Inferior parietal cortex (tissue), 1 donor: ENCODE results near the gene SMIM38.

Experiments used
- DNase-seq: peaks from one replicate; pipeline ENCODE4 v3.0.0-alpha.2; 2016; ENCODE audit errors: extremely low spot score

The SMIM38 gene

DNA sequence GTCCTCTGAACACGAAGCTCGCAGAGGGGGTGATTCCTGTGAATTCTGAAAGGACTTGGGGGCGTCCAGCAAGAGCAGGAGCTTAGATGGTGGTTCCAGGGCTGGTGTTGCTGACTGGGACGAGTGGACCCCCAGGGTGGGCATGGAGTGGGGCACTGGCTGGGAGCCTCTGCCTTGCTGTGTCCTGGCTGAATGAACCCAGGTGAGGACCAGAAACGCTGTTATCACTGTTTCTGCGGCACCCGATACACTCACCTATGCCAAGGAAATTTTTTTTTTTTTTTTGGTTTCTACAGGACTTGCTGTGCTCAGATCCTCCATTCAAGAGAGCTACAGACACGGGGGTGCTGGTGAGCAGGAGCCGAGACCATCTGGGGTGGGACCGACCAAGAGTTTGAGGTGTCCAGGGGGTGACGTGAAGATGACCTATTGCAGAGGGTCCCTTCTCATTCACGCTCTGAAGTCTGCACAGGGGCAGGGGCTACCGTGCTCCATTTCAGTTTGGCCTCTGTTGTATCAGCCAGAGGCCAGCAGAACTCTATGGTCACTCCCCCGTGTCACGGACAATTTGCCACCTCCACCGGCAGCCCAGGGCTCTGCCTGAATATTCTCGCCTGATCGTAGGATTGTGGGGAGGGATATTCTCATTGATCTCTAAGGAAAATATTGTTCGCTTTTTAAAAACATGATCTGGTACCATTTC is 3.6 kb downstream of the SMIM38 start:
- no peak for DNase-seq

- DNase-seq = no peak
Measured at GRCh38 chr11:69160296-69161116, 4.8 kb downstream of the SMIM38 start.

DNA sequence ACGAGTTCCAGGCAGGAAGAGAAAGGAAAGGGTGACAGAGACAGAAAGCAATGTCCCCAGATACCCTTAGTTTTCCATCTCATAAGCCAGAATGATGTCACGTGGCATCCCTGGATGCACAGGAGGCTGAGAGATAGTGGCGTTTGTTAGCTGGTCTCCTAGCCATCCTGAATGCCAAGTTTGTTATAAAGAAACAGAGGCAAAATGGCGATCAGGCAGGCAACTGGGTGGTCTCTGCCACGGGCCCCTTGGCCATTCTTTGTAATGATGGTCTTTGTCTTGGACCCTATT is 5.3 kb downstream of the SMIM38 start:
- DNase-seq = no peak

GRCh38 chr11:69162505-69162904 is 6.8 kb downstream of the SMIM38 start:
- DNase-seq = no peak

- DNase-seq = no peak
Measured at GRCh38 chr11:69163842-69164241, 8.1 kb downstream of the SMIM38 start.

DNA sequence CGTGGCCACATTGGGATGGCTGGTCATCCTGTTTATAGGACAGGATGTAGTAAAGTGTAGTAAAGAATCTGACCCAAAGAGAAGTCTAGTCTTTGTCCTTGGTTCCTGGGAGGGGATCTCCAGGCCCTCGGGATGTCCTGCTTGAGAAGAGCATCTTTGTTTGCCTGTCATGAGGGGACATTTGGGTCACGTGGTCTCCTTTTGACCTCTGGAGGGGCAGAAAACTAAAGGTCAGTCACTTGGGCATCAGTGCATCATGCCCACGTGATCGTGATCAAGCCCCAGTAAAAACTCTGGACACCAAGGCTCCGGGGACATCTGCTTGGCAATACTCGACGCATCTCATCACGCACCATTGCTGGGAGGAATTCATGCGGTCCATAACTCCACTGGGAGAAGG is 9.1 kb downstream of the SMIM38 start:
- no peak for DNase-seq

DNA sequence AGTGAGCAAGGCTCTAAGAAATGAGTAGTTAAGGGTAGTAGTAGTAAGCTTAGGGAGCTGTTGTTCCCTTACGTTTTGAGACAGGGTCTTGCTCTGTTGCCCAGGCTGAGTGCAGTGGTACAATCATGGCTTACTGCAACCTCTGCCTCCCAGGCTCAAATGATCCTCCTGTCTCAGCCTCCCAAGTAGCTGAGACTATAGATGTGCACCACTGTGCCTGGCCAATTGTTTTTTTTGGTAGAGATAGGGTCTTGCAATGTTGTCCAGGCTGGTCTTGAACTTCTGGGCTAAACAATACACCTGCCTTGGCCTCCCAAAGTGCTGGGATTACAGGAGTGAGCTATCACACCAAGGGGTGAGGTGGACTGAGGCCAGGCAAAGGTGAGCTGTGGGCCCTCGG is 10.0 kb downstream of the SMIM38 start:
- no peak for DNase-seq

DNA sequence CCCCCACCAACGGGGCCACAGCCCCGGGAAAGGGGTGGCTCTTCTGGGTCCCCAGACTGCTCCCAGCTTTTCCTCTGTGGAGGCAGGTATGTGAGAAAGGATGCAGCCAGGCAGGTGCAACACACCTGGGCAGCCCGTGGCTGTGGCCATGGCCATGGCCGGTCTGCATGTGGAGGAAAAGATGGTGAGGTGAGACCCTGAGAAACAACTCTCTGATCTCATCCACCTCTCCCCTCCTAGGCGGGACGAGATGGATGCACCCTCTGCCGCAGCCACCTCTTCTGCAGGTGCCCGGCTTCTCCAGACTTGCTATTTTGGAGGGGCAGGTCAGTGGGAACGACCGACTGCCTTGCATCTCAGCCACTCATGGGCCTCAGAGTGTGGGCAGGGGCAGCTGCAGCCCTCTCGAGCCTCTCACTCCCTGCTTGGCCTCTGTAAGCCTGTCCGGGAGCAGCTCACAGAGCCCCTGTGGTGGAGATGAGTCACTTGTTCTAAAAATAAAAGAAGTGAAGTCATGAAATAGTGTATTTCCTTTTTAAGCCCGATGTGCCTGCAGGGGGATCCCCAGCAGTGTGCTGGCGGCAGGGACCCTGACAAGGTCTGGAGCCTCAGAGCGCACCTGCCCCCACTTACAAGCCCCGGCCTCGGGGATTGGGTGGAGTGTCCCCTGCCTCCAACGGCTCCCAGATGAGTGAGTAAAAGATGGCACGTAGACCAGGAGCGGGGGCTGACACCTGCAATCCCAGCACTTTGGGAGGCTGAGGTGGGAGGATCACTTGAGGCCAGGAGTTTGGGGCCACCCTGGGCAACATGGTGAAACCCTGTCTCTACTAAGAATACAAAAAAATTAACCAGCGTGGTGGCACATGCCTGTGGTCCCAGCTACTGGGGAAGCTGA is 10.7 kb downstream of the SMIM38 start:
- no peak for DNase-seq

DNA sequence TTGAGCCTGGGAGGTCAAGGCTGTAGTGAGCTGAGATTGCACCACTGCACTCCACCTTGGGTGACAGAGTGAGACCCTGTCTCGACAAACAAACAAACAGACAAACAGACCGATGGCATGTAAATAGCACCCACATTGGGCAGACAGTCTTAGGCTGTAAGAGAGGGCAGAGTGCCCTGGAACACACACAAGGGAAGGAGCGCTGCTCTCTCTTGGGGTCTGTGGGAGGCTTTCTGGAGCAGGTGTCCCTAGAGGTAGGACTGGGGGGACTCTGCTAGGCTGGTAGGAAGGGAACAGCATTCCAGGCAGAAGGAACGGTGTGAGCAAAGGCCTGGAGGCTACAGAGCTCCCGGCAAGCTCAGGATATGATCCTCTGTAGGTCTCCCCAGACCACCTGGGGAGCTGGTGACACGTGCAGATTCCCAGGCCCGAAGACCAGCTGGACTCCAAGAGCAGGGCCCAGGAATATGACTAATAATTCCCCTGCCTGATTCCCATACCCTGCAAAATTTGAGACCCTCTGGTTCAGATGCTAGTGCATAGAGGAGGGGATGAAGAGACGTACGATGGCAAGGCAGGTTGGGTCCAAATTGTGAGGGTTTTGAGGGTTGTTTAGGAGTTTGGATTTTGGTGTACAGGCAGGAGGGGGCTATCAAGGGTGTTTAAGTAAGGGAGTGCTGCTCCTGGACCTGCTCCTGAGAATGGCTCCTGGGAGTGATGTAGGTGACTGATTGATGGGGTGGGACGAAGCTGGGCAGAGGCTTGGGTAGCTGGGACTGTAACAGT is 11.6 kb downstream of the SMIM38 start:
- DNase-seq = no peak

DNA sequence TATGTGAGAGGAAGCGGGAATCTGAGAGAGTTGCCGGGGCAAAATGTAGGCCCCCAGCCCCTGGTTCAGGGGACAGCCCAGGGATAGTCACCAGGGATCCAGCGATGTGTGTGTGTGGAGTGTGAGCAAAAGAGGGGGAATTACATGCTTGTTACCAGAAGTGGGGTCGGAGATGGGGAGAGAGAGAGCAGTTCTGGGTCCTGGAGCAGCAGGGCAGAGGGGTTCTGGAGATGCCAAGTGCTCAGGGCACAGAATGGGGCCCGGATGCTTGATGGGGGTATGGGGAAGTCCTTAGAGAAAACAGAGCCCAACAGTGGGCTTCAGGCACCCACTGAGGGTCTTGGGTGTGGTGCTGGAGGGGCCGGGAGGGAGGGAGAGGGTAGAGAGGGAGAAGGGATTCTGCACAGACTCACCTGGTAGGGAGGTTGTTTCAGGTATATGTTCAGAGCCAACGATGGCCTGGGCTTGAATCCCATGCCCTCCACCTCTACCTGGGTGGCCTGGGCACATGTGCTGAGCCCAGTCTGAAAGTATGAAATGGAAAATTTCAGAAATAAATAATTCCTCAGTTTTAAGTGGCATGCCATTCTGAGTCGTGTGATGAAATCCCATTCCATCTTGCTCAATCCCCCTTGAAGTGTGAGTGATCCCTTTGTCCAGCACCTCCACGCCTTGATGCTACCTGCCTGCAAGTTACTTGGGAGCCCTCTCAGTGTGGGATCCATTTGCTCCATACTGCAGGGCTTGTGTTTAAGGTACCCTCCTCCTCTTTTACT is 12.4 kb downstream of the SMIM38 start:
- no peak for DNase-seq

DNA sequence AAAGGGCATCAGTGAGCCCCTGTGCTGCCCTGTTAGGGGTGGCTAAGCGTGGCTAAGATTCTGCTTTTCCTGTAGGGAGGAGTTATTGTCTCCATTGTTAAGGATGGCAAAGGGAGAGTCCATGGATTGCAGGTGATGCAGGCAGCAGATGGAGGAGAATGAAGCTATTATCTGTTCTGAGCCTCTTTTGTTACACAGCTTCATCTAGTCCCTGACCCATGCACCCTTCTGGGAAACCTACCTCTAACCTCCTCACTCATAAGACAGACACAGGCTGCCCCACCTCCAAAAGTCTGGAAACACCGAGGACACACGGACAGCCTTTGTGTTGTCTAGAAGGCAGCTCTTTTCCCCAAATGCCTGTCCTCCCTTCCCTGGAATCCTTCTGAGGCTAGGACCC is 13.7 kb downstream of the SMIM38 start:
- no peak for DNase-seq

DNA sequence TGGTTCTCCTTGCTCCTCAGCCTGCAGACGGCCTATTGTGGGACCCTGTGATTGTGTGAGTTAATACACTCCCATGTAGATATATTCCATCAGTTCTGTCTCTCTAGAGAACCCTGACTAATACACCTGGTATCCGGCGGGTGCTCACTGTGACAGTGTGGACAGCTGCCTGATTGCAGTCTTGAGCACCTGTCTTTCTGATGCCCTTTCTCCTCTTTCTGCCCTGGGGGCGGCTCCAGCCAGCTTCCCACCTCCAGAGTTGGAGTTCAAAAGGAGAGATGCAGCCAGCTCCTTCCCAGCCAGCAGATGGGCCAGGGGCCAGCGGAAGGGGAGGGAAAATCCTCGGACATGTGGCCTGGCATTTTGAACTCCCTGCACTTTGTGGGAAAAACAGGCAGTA is 15.0 kb downstream of the SMIM38 start:
- DNase-seq = no peak

GRCh38 chr11:69171476-69172240 is 15.9 kb downstream of the SMIM38 start:
- DNase-seq = no peak

GRCh38 chr11:69172674-69173073 is 16.9 kb downstream of the SMIM38 start:
- no peak for DNase-seq

DNA sequence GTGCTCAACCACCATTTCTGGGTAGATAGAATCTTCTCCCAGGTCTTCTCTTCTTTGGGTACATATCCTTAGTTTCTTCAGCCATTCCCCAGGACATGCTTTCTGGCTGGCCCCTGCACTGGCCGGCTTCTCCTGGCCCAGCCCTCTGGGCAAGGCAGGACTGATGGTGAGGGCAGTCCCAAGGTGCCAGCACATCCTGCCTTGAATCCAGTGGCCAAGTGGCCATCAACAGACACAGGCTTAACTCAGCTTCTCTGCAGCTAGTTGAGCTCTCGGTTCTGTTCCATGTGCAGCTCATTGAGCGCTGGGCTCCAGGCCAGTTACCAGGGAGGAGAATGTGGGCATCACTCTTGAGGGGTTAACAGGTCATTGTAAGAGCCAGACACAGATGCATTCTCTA is 17.6 kb downstream of the SMIM38 start:
- no peak for DNase-seq

GRCh38 chr11:69173925-69174581 is 18.3 kb downstream of the SMIM38 start:
- DNase-seq = no peak

- DNase-seq = no peak
Measured at GRCh38 chr11:69174841-69175240, 19.1 kb downstream of the SMIM38 start.

DNA sequence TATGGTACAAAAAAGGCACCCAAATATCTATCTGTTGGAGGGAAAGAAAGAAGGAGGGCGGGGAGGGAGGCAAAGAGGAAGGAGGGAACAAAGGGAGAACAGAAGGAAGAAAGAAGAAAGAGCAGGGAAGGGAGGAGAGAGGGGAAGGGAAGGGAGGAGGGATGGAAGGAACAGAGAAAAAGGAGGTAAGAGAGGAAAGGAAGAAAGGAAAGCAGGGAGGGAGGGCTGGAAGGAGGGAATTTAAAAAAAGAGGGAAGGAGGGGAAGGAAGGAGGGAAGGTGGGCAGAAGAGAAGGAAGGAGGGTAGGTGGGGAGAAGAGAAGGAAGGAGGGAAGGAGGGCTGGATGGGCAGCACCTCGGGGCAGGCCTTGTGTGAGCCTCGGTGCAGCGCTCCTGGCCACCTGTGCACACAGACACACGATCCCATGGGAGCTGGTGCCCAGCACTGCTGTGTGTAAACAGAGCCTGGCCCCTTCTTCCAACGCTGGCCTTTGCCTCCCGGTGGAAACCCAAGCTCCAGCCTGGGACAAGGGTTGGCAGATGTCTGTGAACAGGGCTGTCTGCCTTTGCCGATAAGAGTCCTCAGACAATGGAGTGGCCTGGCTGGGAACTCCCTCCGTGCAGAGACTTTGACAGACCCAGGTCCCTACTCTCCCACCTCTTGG is 23.2 kb downstream of the SMIM38 start:
- DNase-seq = no peak

- DNase-seq = no peak
Measured at GRCh38 chr11:69180226-69180625, 24.5 kb downstream of the SMIM38 start.
